Fibroblast of lung (primary cell): ENCODE data around the gene CCDC201.
"Not testable (repeated sequence)": the region's sequence is repeated elsewhere in the genome, so short reads cannot be mapped to it uniquely, and the experiment has no call there.

Experiments used
- CTCF ChIP-seq, 2 donors: IDR thresholded peaks in 1 of 2; conservative IDR thresholded peaks in 1 of 2; 1 replicate in 1 of 2; 2 replicates in 1 of 2; pipeline ENCODE4 v1.5.1; 2011 to 2012; ENCODE audit warnings: low read length in 2 of 2, control low read depth in 1 of 2, inconsistent platforms in 1 of 2, low read depth in 1 of 2, mild to moderate bottlenecking in 1 of 2
- EZH2 ChIP-seq: IDR thresholded peaks from 2 replicates; pipeline ENCODE4 v1.5.1; 2012; ENCODE audit warnings: low read length, control low read depth, mild to moderate bottlenecking; ENCODE audit errors: missing control alignments

- not testable (repeated sequence) for TF ChIP-seq CTCF (conservative IDR thresholded peaks at IDR 0.05 in 1 of 2, IDR thresholded peaks at IDR 0.05 in 1 of 2; ENCODE audit: low read depth in 1 of 2, low read length in 2 of 2); EZH2
Measured at GRCh38 chr7:45814216-45815118, 58.4 kb downstream of the CCDC201 start.
